ENCODE measurements around the gene ZFHX3.

ZFHX3 gene

GRCh38 chr16:73040735-73041402, 7.1 kb downstream of the ZFHX3 start:
- DNase-seq (ENCODE audit: low read depth in 2 of 2): no peak

DNA sequence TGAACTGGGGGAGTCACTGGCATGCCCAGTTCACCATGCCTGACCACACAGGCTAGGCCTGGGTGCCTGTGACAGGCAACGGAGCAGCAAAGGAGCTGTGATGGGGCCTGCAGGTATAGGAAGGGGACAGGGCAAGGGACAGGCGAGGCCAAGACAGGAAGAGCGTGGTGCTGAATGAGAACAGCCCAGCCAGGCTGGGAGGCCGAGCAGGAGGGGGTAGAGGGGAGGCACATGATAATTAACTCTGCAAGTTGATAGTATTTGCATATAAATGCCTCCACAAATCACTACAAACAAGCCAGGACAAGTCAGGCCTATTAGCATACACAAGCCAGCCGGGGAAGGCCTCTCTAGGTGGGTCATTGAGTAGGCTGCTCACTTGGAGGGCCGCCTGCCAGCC, 7.8 kb downstream of the ZFHX3 start:
- DNase-seq (ENCODE audit: low read depth in 2 of 2): no peak

GRCh38 chr16:73037845-73038570, 9.9 kb downstream of the ZFHX3 start:
- no peak for DNase-seq (ENCODE audit: low read depth in 2 of 2)

DNA sequence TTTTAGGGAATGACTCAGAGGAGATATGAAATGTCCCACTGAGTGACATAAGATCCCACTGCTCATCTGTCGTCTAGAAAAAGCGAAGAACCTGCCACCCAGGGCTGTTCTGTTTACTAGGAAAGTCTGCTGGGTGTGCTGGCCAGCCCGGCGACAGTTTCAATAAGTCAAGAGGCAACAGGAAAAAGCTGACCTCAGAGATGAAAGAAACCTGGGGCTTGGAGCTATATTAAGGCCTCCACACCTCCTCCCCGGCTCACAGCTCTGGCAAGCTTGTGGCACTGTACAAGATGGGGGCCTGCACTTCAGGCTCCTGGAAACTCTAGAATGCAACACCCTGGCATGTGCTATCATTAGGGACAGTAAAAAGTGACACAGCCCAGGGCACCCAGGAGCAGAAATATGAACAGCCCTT, 10.6 kb downstream of the ZFHX3 start:
- no peak for DNase-seq (ENCODE audit: low read depth in 2 of 2)

GRCh38 chr16:73036074-73036826, 11.7 kb downstream of the ZFHX3 start:
- no peak for DNase-seq (ENCODE audit: low read depth in 2 of 2)

- DNase-seq (ENCODE audit: low read depth in 2 of 2): no peak
Measured at GRCh38 chr16:73034374-73034773, 13.6 kb downstream of the ZFHX3 start.

DNA sequence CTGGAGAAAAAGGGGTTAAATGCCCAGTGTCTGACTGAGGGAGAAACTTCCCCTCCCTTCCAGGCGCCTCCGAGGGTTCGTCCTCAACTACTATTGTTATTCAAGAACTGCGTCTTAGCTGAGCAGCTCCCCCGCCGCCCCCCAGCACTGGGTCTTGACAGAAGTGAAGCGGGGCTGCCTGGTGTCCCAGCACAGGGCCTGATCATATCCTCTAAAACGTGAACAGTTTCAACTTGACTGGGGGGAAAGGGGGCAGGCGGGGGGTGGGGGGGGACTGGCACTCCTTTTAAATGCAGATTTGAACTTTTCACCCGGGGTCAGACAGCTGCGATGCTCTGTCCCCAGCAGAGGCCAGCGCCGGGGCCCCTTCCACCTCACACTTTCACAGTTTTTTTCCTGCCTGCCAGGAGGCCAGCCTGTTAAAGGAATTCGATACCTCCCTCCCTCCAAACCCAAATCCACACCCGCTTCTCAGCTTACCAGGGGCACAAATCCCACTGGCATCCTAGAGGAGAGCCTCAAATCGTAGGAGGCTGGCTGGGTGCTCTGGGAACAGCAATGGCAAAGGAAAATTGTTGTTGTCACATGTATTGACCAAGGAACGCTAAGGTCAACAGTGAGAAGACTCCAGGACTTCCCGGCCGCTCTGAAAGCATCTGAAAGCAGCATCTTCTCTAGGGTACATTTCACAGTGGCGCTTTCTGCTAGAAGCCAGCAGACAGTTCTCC, 14.5 kb downstream of the ZFHX3 start:
- DNase-seq (ENCODE audit: low read depth in 2 of 2): no peak

DNA sequence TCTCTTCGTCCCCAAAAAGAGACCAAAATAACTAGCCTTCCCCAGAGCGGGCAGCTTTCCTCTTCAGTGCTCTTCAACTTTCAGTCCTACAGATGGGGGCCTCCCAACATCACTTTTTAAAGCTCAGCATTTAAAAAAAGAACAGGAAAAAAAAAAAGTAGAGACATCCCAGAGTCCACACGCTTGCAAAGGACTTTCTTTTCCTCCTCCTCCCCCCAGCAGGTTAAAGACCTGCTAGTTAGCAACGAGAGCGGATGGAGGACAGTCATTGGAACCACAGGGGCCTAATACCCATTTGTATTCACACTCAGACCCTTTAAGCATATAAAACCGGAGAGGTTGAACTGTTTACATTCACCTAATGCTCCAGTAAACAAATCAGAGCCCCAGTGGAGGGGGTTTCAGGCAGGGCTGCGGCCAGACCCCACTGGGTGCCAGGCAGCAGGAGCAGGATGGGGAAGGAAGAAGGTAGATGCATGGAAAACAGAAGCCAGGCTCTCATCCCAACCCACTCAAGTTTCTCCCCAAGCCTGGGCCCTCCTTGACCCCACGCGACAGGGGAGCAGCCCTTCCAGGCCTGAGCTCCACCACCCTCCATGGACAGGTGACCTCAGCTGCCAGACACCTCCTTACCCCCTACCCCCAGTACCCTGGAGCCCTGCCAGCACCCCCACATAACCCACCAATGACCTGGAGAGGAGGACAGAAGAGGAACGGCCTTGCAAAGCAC, 15.2 kb downstream of the ZFHX3 start:
- no peak for DNase-seq (ENCODE audit: low read depth in 2 of 2)

DNA sequence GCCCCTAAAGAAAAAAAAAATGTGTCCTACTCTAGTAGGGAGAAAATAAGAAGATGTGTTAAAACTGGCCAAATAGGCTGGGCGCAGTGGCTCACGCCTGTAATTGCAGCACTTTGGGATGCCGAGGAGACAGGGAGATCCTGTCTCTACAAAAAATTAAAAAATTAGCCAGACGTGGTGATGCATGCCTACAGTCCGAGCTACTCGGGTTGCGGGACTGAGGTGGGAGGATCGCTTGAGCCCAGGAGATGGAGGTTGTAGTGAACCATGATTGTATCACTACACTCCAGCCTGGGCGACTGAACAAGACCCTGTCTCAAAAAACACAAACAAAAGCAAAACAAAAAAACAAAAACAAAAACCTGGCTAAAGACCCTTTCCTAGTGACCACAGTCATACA, 15.9 kb downstream of the ZFHX3 start:
- DNase-seq (ENCODE audit: low read depth in 2 of 2): no peak

DNA sequence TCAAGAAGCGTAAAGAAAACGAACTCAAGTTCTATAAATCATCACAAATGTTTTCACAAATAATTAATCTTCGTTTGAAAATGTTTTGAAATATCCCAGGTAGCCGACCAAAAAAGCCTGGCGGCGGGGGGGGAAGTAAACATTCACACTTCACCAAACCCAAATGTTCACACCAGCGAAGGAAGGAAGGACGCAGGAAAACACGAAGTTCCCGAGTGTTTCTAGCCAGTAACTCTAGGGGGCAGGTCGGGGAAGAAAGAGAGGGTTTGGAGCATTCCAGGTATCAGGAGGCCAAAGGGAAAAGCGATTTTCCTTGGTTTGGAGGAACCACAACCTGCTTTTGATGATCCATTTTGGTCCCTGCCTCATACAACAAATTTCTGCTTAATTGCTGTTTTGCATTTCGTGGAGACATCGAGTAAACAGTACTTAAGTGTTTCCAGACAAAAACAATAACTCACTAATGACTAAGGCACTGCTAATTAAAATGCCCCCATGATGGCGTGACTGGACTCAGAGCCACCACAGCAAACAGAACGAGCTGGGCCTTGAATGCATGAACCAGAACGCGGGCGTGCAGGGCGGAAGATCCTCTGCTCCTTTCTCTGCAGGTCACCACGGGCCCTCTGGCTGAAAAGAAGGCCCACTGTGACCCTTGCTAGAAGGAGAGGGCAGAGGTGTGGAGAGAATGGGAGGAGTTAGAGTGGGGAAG, 16.6 kb downstream of the ZFHX3 start:
- DNase-seq (ENCODE audit: low read depth in 2 of 2): no peak

DNA sequence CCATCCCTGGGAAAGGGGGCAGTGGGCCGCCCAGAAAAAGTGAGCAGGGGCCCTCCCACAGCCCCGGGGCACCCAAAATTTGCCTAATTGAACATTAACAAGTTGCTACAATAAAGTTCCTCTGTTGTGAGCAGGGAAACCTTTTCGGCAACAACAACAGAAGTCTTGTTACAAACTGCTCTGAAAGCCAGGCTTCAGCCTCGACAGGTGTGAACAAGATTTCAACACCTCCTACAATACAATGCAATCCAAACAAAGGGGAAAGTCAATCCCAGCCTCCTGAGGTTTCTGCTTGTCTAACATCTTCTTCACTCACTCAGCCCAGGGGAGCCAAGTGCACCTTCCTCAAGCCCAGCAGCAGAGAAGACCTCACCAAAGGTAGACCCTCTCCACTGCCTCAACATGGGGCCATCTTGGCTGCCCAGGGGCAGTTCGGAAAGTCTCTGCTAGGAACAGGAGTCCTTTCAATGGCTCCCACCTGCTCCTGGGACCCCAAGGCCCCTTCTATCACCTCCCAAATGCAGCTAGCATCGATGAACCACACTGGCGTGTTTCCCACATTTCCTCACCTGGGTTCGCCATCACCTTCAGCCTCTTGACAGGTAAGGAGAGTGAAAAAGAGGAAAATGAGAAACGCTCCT, 19.1 kb downstream of the ZFHX3 start:
- no peak for DNase-seq (ENCODE audit: low read depth in 2 of 2)

DNA sequence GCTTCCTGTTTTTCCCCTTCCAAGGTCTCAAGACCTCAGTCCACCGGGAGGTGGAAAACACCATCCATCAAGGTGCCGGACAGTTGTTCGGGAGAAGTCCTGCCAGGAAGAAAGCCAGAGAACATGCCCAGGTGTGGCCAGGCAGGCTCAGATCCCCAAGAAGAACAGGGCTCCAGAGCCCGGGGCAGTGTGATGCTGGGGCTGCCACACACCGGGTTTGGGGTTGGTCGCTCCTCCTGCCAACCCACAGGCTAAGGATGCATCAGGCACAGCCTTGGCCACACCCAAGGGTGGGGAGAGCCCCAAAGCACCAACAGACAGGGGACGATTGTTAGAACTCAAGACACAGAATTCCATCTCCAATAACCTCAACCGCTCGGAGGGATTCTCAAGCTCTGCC, 19.7 kb downstream of the ZFHX3 start:
- DNase-seq (ENCODE audit: low read depth in 2 of 2): no peak

DNA sequence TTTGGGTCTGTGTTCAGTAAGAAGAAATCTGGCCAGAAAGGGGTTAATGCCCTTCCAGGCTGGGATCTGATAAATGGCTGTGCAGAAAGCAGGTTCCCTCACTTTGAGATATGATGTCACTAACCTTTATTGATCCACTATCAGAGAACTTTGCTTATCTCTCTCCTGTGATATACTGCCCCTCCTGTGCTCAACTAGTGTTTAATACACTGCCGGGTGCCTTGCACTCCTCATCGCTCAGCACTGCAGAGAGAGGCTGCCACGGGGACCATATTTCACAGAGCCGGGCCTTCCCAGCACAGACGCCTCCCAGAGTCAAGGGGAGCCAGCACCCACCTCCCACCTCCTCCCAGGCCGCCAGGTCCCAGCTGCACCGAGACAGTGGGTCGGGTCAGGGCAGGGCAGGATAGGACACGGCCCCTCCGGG, 20.2 kb downstream of the ZFHX3 start:
- no peak for DNase-seq (ENCODE audit: low read depth in 2 of 2)

DNA sequence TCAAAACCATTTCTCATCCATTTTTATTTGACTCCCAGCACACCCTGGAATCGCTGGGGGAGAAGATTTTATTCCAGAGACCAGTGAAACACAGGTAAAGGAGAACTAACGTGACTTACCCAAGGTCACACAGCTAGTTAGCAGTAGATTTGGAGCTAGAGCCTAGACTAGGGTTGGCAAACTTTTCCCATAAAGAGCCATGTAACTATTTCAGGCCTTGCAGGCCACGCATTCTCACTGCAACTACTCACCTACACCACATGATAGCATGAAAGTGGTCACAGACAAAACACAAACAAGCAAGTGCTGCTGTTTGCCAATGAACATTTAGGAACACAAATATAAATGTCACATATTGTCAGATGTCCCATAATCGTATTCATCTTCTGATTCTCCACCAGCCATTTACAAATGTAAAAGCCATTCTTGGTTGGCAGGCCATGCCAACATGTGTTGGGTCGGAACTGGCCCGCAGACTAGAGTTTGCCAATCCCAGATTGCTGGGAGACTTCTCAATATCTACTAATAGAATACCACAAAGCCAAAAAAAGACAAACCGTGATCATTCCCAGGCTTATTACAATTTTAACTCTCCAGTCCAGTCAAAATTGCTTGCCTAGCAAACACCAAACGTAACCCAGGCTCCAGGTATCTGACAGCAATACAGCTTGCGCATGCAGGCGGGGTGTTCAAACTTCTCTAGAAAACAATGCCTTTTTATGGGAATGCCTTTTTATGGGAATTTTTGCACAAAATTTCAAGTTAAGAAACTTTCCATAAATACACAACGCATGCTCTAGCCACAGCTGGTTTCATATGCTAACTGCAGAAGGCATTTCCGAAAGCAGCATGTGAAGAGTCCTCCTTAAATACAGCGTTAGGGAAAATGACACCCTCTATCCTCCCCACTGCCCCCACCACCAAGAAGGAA, 20.9 kb downstream of the ZFHX3 start:
- DNase-seq (ENCODE audit: low read depth in 2 of 2): no peak

- DNase-seq (ENCODE audit: low read depth in 2 of 2): no peak
Measured at GRCh38 chr16:73025856-73026210, 22.1 kb downstream of the ZFHX3 start.

- DNase-seq (ENCODE audit: low read depth in 2 of 2): no peak
Measured at GRCh38 chr16:73025151-73025855, 22.6 kb downstream of the ZFHX3 start.

- no peak for DNase-seq (ENCODE audit: low read depth in 2 of 2)
Measured at GRCh38 chr16:73024571-73025105, 23.3 kb downstream of the ZFHX3 start.

Data from stimulated activated CD4-positive, alpha-beta T cell treated with anti-CD3 and anti-CD28 coated beads, Interleukin-12 subunit alpha, Interleukin-12 subunit beta, amount 100 ng/mL, for 24 hours (primary cell).